Liver (tissue), 9 donors: ENCODE measurements around the gene RCL1. TPM values are rescaled to one million over a fixed set of nuclear protein-coding genes. Genes with fewer than 3 reads are reported as not detected.

Source experiments
- DNase-seq: peaks from one replicate; pipeline ENCODE4 v3.0.0-alpha.2; 2017; ENCODE audit warnings: low spot score
- H3K27ac ChIP-seq, 2 donors: one replicate each; pipeline ENCODE4 v1.7.0; 2013; ENCODE audit warnings: inconsistent platforms in 2 of 2, low read length in 2 of 2, control low read depth in 1 of 2, low read depth in 1 of 2, mild to moderate bottlenecking in 1 of 2
- H3K27me3 ChIP-seq, 4 donors: one replicate each; pipeline versions ENCODE4 v1.6.1 to v1.7.0; 2013; ENCODE audit warnings: low read length in 3 of 4, inconsistent platforms in 1 of 4, mild to moderate bottlenecking in 1 of 4, moderate library complexity in 1 of 4; ENCODE audit not compliant: control insufficient read depth in 4 of 4, insufficient read depth in 4 of 4
- H3K36me3 ChIP-seq, 4 donors: one replicate each; pipeline versions ENCODE4 v1.6.1 to v1.7.0; 2013; ENCODE audit warnings: low read length in 3 of 4, mild to moderate bottlenecking in 3 of 4, low read depth in 1 of 4, moderate library complexity in 1 of 4; ENCODE audit not compliant: control insufficient read depth in 4 of 4, insufficient read depth in 3 of 4
- H3K4me1 ChIP-seq, 4 donors: one replicate each; pipeline versions ENCODE4 v1.6.1 to v1.7.0; 2013; ENCODE audit warnings: low read length in 3 of 4, mild to moderate bottlenecking in 3 of 4, moderate library complexity in 1 of 4; ENCODE audit not compliant: control insufficient read depth in 4 of 4, insufficient read depth in 4 of 4
- H3K4me3 ChIP-seq, 3 donors: one replicate each; pipeline versions ENCODE4 v1.6.1 to v1.7.0; 2013; ENCODE audit warnings: low read length in 3 of 3, control low read depth in 1 of 3, low read depth in 1 of 3, mild to moderate bottlenecking in 1 of 3
- H3K9ac ChIP-seq, 2 donors: one replicate each; pipeline ENCODE4 v1.7.0; 2013; ENCODE audit warnings: low read length in 2 of 2, mild to moderate bottlenecking in 2 of 2, moderate library complexity in 2 of 2, control low read depth in 1 of 2, low read depth in 1 of 2
- H3K9me3 ChIP-seq, 4 donors: one replicate each; pipeline versions ENCODE4 v1.6.1 to v1.7.0; 2013; ENCODE audit warnings: low read length in 3 of 4; ENCODE audit not compliant: control insufficient read depth in 4 of 4
- EGR1 ChIP-seq, 2 donors: IDR thresholded peaks; 2 replicates each; pipeline ENCODE4 v1.6.1; 2016 to 2018; ENCODE audit warnings: antibody characterized with exemption in 2 of 2, low read depth in 2 of 2
- FOXA1 ChIP-seq: IDR thresholded peaks from 2 replicates; pipeline ENCODE4 v1.6.1; 2016; ENCODE audit warnings: antibody characterized with exemption
- FOXA2 ChIP-seq: IDR thresholded peaks from 2 replicates; pipeline ENCODE4 v1.6.1; 2016; ENCODE audit warnings: antibody characterized with exemption
- GABPA ChIP-seq, 2 donors: IDR thresholded peaks in 1 of 2; conservative IDR thresholded peaks in 1 of 2; 2 replicates each; pipeline ENCODE4 v1.6.1; 2016; ENCODE audit warnings: antibody characterized with exemption in 2 of 2, mild to moderate bottlenecking in 1 of 2, moderate library complexity in 1 of 2
- HNF4A ChIP-seq, 2 donors: conservative IDR thresholded peaks; 2 replicates each; pipeline ENCODE4 v1.6.1; 2016; ENCODE audit warnings: antibody characterized with exemption in 2 of 2, mild to moderate bottlenecking in 2 of 2
- HNF4G ChIP-seq: IDR thresholded peaks from 2 replicates; pipeline ENCODE4 v1.6.1; 2016; ENCODE audit warnings: antibody characterized with exemption
- JUND ChIP-seq, 2 donors: IDR thresholded peaks; 2 replicates each; pipeline ENCODE4 v1.6.1; 2016; ENCODE audit warnings: antibody characterized with exemption in 2 of 2
- NR2F2 ChIP-seq: IDR thresholded peaks from 2 replicates; pipeline ENCODE4 v1.6.1; 2016; ENCODE audit warnings: antibody characterized with exemption
- RAD21 ChIP-seq, 2 donors: IDR thresholded peaks; 2 replicates each; pipeline ENCODE4 v1.6.1; 2016; ENCODE audit warnings: antibody characterized with exemption in 2 of 2, mild to moderate bottlenecking in 2 of 2
- RXRA ChIP-seq, 2 donors: IDR thresholded peaks; 2 replicates each; pipeline ENCODE4 v1.6.1; 2017 to 2018; ENCODE audit warnings: antibody characterized with exemption in 2 of 2, mild to moderate bottlenecking in 1 of 2
- SP1 ChIP-seq: IDR thresholded peaks from 2 replicates; pipeline ENCODE4 v1.6.1; 2018; ENCODE audit warnings: antibody characterized with exemption, mild to moderate bottlenecking
- TAF1 ChIP-seq: conservative IDR thresholded peaks from 2 replicates; pipeline ENCODE4 v1.6.1; 2016; ENCODE audit warnings: antibody characterized with exemption, mild to moderate bottlenecking
- YY1 ChIP-seq: IDR thresholded peaks from 2 replicates; pipeline ENCODE4 v1.6.1; 2016; ENCODE audit warnings: antibody characterized with exemption, mild to moderate bottlenecking
- WGBS: extraction: QIAGEN DNeasy Blood & Tissue Kit; methylation state at CpG from one replicate; pipeline ENCODE4 v1.1.7; 2013; 5-methylcytosine and 5-hydroxymethylcytosine counted together
- polyA plus RNA-seq, 2 donors: library from polyadenylated mRNA; stranded (reverse) in 1 of 2; unstranded in 1 of 2; fragments of 200-250 nt in 1 of 2; fragments of >200 nt in 1 of 2; fragmentation: Nextera tagmentation in 1 of 2; extraction: Ambion mirVana in 1 of 2; gene quantifications; one replicate each; pipeline versions ENCODE4 v1.2.1 to v1.2.3, GENCODE V29; 2013 to 2015
- total RNA-seq, 2 donors: library from RNA; depleted of rRNA; stranded (reverse); fragments of >200 nt; gene quantifications; one replicate each; pipeline ENCODE4 v1.2.3, GENCODE V29; 2014
- TF ChIP-seq, protein P1 (sequence below): fragments of 150-350 bp; IDR thresholded peaks from 2 replicates; pipeline ENCODE4 v1.5.1; 2017; ENCODE audit warnings: improper control_type of control experiment, low read depth, low read length; ENCODE audit not compliant: missing input control
- TF ChIP-seq, protein P2 (sequence below): IDR thresholded peaks from 2 replicates; pipeline ENCODE4 v1.6.1; 2016; ENCODE audit warnings: antibody characterized with exemption
- TF ChIP-seq, protein P3 (sequence below): IDR thresholded peaks from 2 replicates; pipeline ENCODE4 v1.6.1; 2016; ENCODE audit warnings: antibody characterized with exemption
- TF ChIP-seq, protein P4 (sequence below): IDR thresholded peaks from 2 replicates; pipeline ENCODE4 v1.6.1; 2016; ENCODE audit warnings: antibody characterized with exemption, mild to moderate bottlenecking
- TF ChIP-seq, protein P5 (sequence below): IDR thresholded peaks from 2 replicates; pipeline ENCODE4 v1.6.1; 2016; ENCODE audit warnings: antibody characterized with exemption
- donor health status: healthy.
- donor health status: healthy.
- donor health status: healthy.
- donor health status: healthy.
- donor health status: healthy.

RCL1 gene
- total and polyA plus RNA-seq, 4 donors, result 52.2 to 121 (median 86.8) TPM

DNA sequence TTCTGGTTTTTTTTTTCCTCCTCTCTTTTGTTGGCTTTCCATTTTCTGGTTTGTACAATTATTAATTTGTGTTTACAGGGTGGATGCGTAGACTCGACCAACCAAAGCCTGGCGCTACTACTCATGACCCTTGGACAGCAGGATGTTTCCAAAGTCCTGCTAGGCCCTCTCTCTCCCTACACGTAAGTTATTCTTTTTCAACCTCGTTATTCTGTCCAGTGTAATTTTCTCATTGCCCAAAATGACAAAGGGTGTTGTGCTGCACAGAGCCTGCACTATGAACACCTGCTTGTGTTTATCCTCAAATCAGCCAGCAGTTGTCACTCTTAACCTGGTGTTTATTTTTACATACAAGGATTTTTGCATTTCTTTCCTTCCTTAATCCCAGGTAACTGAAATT is 56.6 kb downstream of the RCL1 start:
- Histone ChIP-seq H3K27me3 (no peaks in the 10 kb centered on the region), H3K36me3 (peaks cover 6 to 67% (median 57%) of the 10 kb centered on the region in 4 donors), H3K27ac (peak overlapping the region; percentile 74 to 75), H3K9me3 (no peaks in the 10 kb centered on the region), H3K4me1 (peaks cover 2 to 68% (median 48%) of the 10 kb centered on the region in 4 donors), H3K4me3 (no peak overlapping the region), H3K9ac (peak overlapping the region in 1 of 2 donors; percentile 90)
- TF ChIP-seq RXRA (IDR thresholded peaks at IDR 0.05) (peak; percentile 56 to 79), YY1 (peak; percentile 79), RAD21 (IDR thresholded peaks at IDR 0.05) (peak; percentile 63 to 69), FOXA2 (no peak), JUND (IDR thresholded peaks at IDR 0.05) (peak; percentile 49 to 56), HNF4G (peak; percentile 52), SP1 (peak; percentile 88), GABPA (IDR thresholded peaks at IDR 0.05 in 1 of 2, conservative IDR thresholded peaks at IDR 0.05 in 1 of 2) (peak in 1 of 2 donors; percentile 57), TAF1 (peak; percentile 32), NR2F2 (no peak), FOXA1 (peak; percentile 67), EGR1 (IDR thresholded peaks at IDR 0.05; ENCODE audit: low read depth in 2 of 2) (no peak), HNF4A (conservative IDR thresholded peaks at IDR 0.05) (peak; percentile 91 to 95)
- TF ChIP-seq, protein P1, sequence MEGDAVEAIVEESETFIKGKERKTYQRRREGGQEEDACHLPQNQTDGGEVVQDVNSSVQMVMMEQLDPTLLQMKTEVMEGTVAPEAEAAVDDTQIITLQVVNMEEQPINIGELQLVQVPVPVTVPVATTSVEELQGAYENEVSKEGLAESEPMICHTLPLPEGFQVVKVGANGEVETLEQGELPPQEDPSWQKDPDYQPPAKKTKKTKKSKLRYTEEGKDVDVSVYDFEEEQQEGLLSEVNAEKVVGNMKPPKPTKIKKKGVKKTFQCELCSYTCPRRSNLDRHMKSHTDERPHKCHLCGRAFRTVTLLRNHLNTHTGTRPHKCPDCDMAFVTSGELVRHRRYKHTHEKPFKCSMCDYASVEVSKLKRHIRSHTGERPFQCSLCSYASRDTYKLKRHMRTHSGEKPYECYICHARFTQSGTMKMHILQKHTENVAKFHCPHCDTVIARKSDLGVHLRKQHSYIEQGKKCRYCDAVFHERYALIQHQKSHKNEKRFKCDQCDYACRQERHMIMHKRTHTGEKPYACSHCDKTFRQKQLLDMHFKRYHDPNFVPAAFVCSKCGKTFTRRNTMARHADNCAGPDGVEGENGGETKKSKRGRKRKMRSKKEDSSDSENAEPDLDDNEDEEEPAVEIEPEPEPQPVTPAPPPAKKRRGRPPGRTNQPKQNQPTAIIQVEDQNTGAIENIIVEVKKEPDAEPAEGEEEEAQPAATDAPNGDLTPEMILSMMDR, result peak; percentile 16
- TF ChIP-seq, protein P2, sequence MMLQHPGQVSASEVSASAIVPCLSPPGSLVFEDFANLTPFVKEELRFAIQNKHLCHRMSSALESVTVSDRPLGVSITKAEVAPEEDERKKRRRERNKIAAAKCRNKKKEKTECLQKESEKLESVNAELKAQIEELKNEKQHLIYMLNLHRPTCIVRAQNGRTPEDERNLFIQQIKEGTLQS, result peak; percentile 23
- TF ChIP-seq, protein P3, sequence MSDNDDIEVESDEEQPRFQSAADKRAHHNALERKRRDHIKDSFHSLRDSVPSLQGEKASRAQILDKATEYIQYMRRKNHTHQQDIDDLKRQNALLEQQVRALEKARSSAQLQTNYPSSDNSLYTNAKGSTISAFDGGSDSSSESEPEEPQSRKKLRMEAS, result peak; percentile 41
- TF ChIP-seq, protein P4, sequence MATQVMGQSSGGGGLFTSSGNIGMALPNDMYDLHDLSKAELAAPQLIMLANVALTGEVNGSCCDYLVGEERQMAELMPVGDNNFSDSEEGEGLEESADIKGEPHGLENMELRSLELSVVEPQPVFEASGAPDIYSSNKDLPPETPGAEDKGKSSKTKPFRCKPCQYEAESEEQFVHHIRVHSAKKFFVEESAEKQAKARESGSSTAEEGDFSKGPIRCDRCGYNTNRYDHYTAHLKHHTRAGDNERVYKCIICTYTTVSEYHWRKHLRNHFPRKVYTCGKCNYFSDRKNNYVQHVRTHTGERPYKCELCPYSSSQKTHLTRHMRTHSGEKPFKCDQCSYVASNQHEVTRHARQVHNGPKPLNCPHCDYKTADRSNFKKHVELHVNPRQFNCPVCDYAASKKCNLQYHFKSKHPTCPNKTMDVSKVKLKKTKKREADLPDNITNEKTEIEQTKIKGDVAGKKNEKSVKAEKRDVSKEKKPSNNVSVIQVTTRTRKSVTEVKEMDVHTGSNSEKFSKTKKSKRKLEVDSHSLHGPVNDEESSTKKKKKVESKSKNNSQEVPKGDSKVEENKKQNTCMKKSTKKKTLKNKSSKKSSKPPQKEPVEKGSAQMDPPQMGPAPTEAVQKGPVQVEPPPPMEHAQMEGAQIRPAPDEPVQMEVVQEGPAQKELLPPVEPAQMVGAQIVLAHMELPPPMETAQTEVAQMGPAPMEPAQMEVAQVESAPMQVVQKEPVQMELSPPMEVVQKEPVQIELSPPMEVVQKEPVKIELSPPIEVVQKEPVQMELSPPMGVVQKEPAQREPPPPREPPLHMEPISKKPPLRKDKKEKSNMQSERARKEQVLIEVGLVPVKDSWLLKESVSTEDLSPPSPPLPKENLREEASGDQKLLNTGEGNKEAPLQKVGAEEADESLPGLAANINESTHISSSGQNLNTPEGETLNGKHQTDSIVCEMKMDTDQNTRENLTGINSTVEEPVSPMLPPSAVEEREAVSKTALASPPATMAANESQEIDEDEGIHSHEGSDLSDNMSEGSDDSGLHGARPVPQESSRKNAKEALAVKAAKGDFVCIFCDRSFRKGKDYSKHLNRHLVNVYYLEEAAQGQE, result peak; percentile 88
- TF ChIP-seq, protein P5, sequence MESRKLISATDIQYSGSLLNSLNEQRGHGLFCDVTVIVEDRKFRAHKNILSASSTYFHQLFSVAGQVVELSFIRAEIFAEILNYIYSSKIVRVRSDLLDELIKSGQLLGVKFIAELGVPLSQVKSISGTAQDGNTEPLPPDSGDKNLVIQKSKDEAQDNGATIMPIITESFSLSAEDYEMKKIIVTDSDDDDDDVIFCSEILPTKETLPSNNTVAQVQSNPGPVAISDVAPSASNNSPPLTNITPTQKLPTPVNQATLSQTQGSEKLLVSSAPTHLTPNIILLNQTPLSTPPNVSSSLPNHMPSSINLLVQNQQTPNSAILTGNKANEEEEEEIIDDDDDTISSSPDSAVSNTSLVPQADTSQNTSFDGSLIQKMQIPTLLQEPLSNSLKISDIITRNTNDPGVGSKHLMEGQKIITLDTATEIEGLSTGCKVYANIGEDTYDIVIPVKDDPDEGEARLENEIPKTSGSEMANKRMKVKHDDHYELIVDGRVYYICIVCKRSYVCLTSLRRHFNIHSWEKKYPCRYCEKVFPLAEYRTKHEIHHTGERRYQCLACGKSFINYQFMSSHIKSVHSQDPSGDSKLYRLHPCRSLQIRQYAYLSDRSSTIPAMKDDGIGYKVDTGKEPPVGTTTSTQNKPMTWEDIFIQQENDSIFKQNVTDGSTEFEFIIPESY, result peak; percentile 47
- DNase-seq, result no peak
- WGBS, result 28% methylated on average over 5 of the region's 5 CpGs
